ENCODE measurements around the gene CCDC6.

DNA sequence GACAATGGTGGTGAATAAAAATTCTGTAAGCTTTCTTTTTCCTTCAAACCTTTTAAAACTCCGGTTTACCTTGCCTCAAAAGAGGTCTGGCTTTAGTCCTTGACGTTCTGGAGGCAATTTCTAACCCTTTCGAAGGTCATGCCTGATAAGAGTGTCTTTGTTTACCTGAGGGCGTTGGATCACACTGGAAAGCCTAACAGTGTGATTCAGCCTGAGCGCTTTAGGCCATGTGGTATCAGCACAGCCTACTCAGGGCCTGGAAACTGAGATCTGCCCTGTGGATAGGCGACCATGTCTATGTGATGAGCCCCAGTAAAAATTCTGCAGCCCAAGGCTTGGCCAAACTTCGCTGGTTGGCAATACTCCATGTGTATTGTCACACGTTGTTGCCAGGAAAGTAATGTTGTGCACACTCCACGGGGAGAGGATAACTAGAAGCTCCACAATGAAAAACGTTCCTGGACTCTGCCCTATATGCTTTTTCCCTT, 10.7 kb downstream of the CCDC6 start:
- TF ChIP-seq, protein P1, sequence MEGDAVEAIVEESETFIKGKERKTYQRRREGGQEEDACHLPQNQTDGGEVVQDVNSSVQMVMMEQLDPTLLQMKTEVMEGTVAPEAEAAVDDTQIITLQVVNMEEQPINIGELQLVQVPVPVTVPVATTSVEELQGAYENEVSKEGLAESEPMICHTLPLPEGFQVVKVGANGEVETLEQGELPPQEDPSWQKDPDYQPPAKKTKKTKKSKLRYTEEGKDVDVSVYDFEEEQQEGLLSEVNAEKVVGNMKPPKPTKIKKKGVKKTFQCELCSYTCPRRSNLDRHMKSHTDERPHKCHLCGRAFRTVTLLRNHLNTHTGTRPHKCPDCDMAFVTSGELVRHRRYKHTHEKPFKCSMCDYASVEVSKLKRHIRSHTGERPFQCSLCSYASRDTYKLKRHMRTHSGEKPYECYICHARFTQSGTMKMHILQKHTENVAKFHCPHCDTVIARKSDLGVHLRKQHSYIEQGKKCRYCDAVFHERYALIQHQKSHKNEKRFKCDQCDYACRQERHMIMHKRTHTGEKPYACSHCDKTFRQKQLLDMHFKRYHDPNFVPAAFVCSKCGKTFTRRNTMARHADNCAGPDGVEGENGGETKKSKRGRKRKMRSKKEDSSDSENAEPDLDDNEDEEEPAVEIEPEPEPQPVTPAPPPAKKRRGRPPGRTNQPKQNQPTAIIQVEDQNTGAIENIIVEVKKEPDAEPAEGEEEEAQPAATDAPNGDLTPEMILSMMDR (IDR thresholded peaks at IDR 0.05), result no peak
- TF ChIP-seq POLR2A (IDR thresholded peaks at IDR 0.05), result no peak
